Measurements from ENCODE around the gene BTG2.

GRCh38 chr1:203274603-203275381 is 30.5 kb upstream of the BTG2 start:
- TF ChIP-seq CTCF (IDR thresholded peaks at IDR 0.05; ENCODE audit: insufficient read depth, low read length, poor library complexity, severe bottlenecking), result no peak
- no peak for TF ChIP-seq EZH2phosphoT487 (conservative IDR thresholded peaks at IDR 0.05; ENCODE audit: low read length)
